Hepatocyte (in vitro differentiated cells): ENCODE data around the gene ELFN1. TPM values are rescaled to one million over a fixed set of nuclear protein-coding genes. Genes with fewer than 3 reads are reported as not detected.

ENCODE experiments used
- DNase-seq: peaks from one replicate; pipeline ENCODE4 v3.0.0-alpha.2; 2016; ENCODE audit warnings: low spot score
- H2AFZ ChIP-seq: fragments of 200-600 bp; sonication (generic); 2 replicates; pipeline ENCODE4 v1.6.0; 2016; ENCODE audit warnings: antibody characterized with exemption, mild to moderate bottlenecking
- H3K27ac ChIP-seq: fragments of 200-600 bp; sonication (generic); 2 replicates; pipeline ENCODE4 v1.5.1; 2016; ENCODE audit warnings: mild to moderate bottlenecking
- H3K27me3 ChIP-seq: fragments of 200-600 bp; sonication (generic); 2 replicates; pipeline ENCODE4 v1.6.1; 2016
- H3K36me3 ChIP-seq: fragments of 200-600 bp; sonication (generic); replicated peaks from 2 replicates; pipeline ENCODE4 v1.5.1; 2016; ENCODE audit warnings: low read depth; ENCODE audit not compliant: insufficient read depth
- H3K4me1 ChIP-seq: fragments of 200-600 bp; sonication (generic); 2 replicates; pipeline ENCODE4 v1.5.1; 2016; ENCODE audit warnings: mild to moderate bottlenecking, moderate library complexity; ENCODE audit not compliant: insufficient read depth
- H3K4me2 ChIP-seq: fragments of 200-600 bp; sonication (generic); 2 replicates; pipeline ENCODE4 v1.6.0; 2016
- H3K4me3 ChIP-seq: fragments of 200-600 bp; sonication (generic); 2 replicates; pipeline ENCODE4 v1.5.1; 2016; ENCODE audit warnings: mild to moderate bottlenecking
- H3K79me2 ChIP-seq: fragments of 200-600 bp; sonication (generic); 2 replicates; pipeline ENCODE4 v1.6.0; 2017; ENCODE audit warnings: mild to moderate bottlenecking
- H3K9me2 ChIP-seq: fragments of 200-600 bp; sonication (generic); replicated peaks from 2 replicates; pipeline ENCODE4 v1.6.0; 2017; ENCODE audit warnings: mild to moderate bottlenecking; ENCODE audit not compliant: insufficient read depth
- H3K9me3 ChIP-seq: fragments of 200-600 bp; sonication (generic); 2 replicates; pipeline ENCODE4 v1.5.1; 2016; ENCODE audit warnings: low read depth, mild to moderate bottlenecking
- H4K20me1 ChIP-seq: fragments of 200-600 bp; sonication (generic); 2 replicates; pipeline ENCODE4 v1.6.0; 2016; ENCODE audit warnings: mild to moderate bottlenecking; ENCODE audit not compliant: insufficient read depth, poor library complexity, severe bottlenecking
- CTCF ChIP-seq: fragments of 200-600 bp; sonication (generic); IDR thresholded peaks from 2 replicates; pipeline ENCODE4 v1.5.1; 2016; ENCODE audit warnings: antibody characterized with exemption, mild to moderate bottlenecking; ENCODE audit not compliant: poor library complexity
- EZH2 ChIP-seq: fragments of 200-600 bp; sonication (generic); IDR thresholded peaks from 2 replicates; pipeline ENCODE4 v1.6.1; 2016; ENCODE audit warnings: antibody characterized with exemption, mild to moderate bottlenecking, borderline replicate concordance
- EZH2phosphoT487 ChIP-seq: fragments of 200-600 bp; sonication (generic); IDR thresholded peaks from one replicate; pipeline ENCODE4 v1.6.1; 2018; ENCODE audit warnings: antibody characterized with exemption, mild to moderate bottlenecking, low read depth, moderate library complexity; ENCODE audit not compliant: unreplicated experiment, severe bottlenecking
- WGBS: methylation state at CpG from one replicate; pipeline ENCODE4 v1.1.6; 2016; ENCODE audit warnings: low lambda C conversion rate; ENCODE audit errors: missing lambda C conversion rate; 5-methylcytosine and 5-hydroxymethylcytosine counted together
- polyA plus RNA-seq: library from polyadenylated mRNA; unstranded; fragments of >200 nt; fragmentation: Nextera tagmentation; extraction: Ambion mirVana; gene quantifications from 2 replicates; pipeline ENCODE4 v1.2.1, GENCODE V29; 2016
- total RNA-seq: library from RNA; depleted of rRNA; stranded (reverse); fragments of >200 nt; gene quantifications from 2 replicates; pipeline ENCODE4 v1.2.3, GENCODE V29; 2014

The ELFN1 gene
- total and polyA plus RNA-seq, 2 experiments from 2014 or later = 3.6 to 5.5 TPM

- Histone ChIP-seq H3K4me3 (no peak overlapping the region), H4K20me1 (no peaks in the 10 kb centered on the region), H3K27me3 (no peaks in the 10 kb centered on the region), H3K9me2 (no peaks in the 10 kb centered on the region), H3K36me3 (no peaks in the 10 kb centered on the region), H3K4me2 (no peak overlapping the region), H3K79me2 (no peaks in the 10 kb centered on the region), H2AFZ (no peak overlapping the region), H3K27ac (no peak overlapping the region), H3K9me3 (no peaks in the 10 kb centered on the region), H3K4me1 (no peaks in the 10 kb centered on the region)
- 92% methylated on average over 13 of the region's 13 CpGs for WGBS
- no peak for TF ChIP-seq EZH2phosphoT487
- no peak for TF ChIP-seq CTCF
- no peak for DNase-seq
These were observed 95.3 kb downstream of the ELFN1 start for GRCh38 chr7:1765336-1765735.

- Histone ChIP-seq H3K9me3 (no peaks in the 10 kb centered on the region), H3K9me2 (no peaks in the 10 kb centered on the region), H3K4me1 (no peaks in the 10 kb centered on the region), H3K36me3 (no peaks in the 10 kb centered on the region), H3K4me2 (no peak overlapping the region), H3K4me3 (no peak overlapping the region), H2AFZ (no peak overlapping the region), H3K27ac (no peak overlapping the region), H3K79me2 (no peaks in the 10 kb centered on the region), H4K20me1 (no peaks in the 10 kb centered on the region), H3K27me3 (no peaks in the 10 kb centered on the region)
- 69% methylated on average over 10 of the region's 10 CpGs for WGBS
- TF ChIP-seq EZH2phosphoT487 (no peak), EZH2 (no peak), CTCF (no peak)
- no peak for DNase-seq
These were observed 97.4 kb downstream of the ELFN1 start for GRCh38 chr7:1767524-1767923.

GRCh38 chr7:1768832-1769231, 98.8 kb downstream of the ELFN1 start:
- Histone ChIP-seq H3K36me3 (no peaks in the 10 kb centered on the region), H3K9me3 (no peaks in the 10 kb centered on the region), H3K4me2 (no peak overlapping the region), H3K9me2 (no peaks in the 10 kb centered on the region), H4K20me1 (no peaks in the 10 kb centered on the region), H3K4me1 (no peaks in the 10 kb centered on the region), H3K27ac (no peak overlapping the region), H3K4me3 (no peak overlapping the region), H2AFZ (no peak overlapping the region), H3K27me3 (no peaks in the 10 kb centered on the region), H3K79me2 (no peaks in the 10 kb centered on the region)
- 94% methylated on average over 7 of the region's 7 CpGs for WGBS
- TF ChIP-seq EZH2phosphoT487 (no peak), EZH2 (no peak), CTCF (no peak)
- DNase-seq = no peak
